Endodermal cell (in vitro differentiated cells): ENCODE measurements around the gene AHNAK. TPM values are rescaled to one million over a fixed set of nuclear protein-coding genes. Genes with fewer than 3 reads are reported as not detected.

Experiments
- DNase-seq: peaks from one replicate; pipeline ENCODE4 v3.0.0-alpha.2; 2017
- H3K27ac ChIP-seq: 2 replicates; pipeline ENCODE4 v1.5.1; 2013; ENCODE audit warnings: mild to moderate bottlenecking, low read depth, low read length, moderate library complexity
- H3K27me3 ChIP-seq: 2 replicates; pipeline ENCODE4 v1.6.1; 2013; ENCODE audit warnings: mild to moderate bottlenecking, low read length, moderate library complexity; ENCODE audit not compliant: insufficient read depth, control insufficient read depth, poor library complexity, severe bottlenecking
- H3K36me3 ChIP-seq: 2 replicates; pipeline ENCODE4 v1.7.0; 2013; ENCODE audit warnings: mild to moderate bottlenecking, low read length, moderate library complexity; ENCODE audit not compliant: control insufficient read depth, insufficient read depth
- H3K4me1 ChIP-seq: one replicate; pipeline ENCODE4 v1.7.0; 2013; ENCODE audit warnings: low read length; ENCODE audit not compliant: control insufficient read depth, insufficient read depth
- H3K4me3 ChIP-seq: 2 replicates; pipeline ENCODE4 v1.5.1; 2013; ENCODE audit warnings: mild to moderate bottlenecking, low read length, moderate library complexity
- H3K9ac ChIP-seq: 2 replicates; pipeline ENCODE4 v1.6.1; 2013; ENCODE audit warnings: mild to moderate bottlenecking, low read length, moderate library complexity; ENCODE audit not compliant: poor library complexity, severe bottlenecking; ENCODE audit errors: extremely low read depth
- H3K9me3 ChIP-seq: 2 replicates; pipeline ENCODE4 v1.6.1; 2013; ENCODE audit warnings: mild to moderate bottlenecking, low read length, moderate library complexity; ENCODE audit not compliant: control insufficient read depth
- H3K27ac Mint-ChIP-seq: 2 replicates; pipeline ENCODE4 v1.8.0; 2020; ENCODE audit warnings: mixed read lengths
- H3K27me3 Mint-ChIP-seq: 2 replicates; pipeline ENCODE4 v1.8.0; 2021; ENCODE audit warnings: mild to moderate bottlenecking, mixed read lengths; ENCODE audit not compliant: insufficient read depth
- H3K36me3 Mint-ChIP-seq: 2 replicates; pipeline ENCODE4 v1.8.0; 2020; ENCODE audit warnings: low read depth, mixed read lengths
- H3K4me1 Mint-ChIP-seq: 2 replicates; pipeline ENCODE4 v1.8.0; 2020; ENCODE audit warnings: mixed read lengths
- H3K4me3 Mint-ChIP-seq: 2 replicates; pipeline ENCODE4 v1.8.0; 2020; ENCODE audit warnings: mild to moderate bottlenecking, moderate library complexity, mixed read lengths
- H3K9me3 Mint-ChIP-seq: 2 replicates; pipeline ENCODE4 v1.8.0; 2020; ENCODE audit warnings: mild to moderate bottlenecking, mixed read lengths
- WGBS, 2 experiments: methylation state at CpG; one replicate each; pipeline versions ENCODE4 v1.1.5 to v1.1.7; 2013; ENCODE audit warnings: missing lambda C conversion rate in 2 of 2, mixed read lengths in 1 of 2; ENCODE audit not compliant: insufficient coverage in 1 of 2, insufficient read length in 1 of 2; 5-methylcytosine and 5-hydroxymethylcytosine counted together
- total RNA-seq, 2 donors: library from RNA; stranded (reverse); fragmentation: NEBNext Ultra II Directional in 1 of 2; extraction: Animal tissue kit (Norgen Biotek cat#: 25700) in 1 of 2; gene quantifications; 2 replicates in 1 of 2; 3 replicates in 1 of 2; pipeline ENCODE4 v1.2.1, GENCODE V29; 2021
- TF ChIP-seq, protein P1 (sequence below): fragments of 200-600 bp; sonication (generic); conservative IDR thresholded peaks from 2 replicates; pipeline ENCODE4 v1.5.0; 2021; ENCODE audit warnings: antibody characterized with exemption, mild to moderate bottlenecking

Gene AHNAK
- total RNA-seq, 2 donors from 2014 or later = 109 to 165 TPM

DNA sequence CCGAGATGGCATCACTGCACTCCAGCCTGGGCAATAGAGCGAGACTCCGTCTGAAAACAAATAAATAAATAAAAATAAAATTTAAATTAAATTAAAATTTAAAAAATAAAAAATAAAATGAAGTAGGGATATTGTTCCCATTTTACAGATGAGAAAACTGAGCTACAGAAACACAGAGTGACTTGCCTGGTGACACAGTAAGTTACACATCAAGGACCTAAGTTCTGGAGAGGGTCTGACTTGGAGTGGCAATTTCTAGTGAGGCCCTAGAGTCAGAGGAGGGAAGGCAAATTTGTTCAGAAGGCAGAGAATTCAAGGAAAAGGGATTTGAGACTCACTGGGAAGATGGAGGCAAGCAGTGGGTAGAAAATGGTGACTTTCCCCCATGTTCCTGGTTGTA, 125.7 kb downstream of the AHNAK start:
- H3K9ac ChIP-seq = no peak overlapping the region
- H3K27ac Mint-ChIP-seq = no peak overlapping the region
- peaks cover 9% of the 10 kb centered on the region for H3K4me1 ChIP-seq
- TF ChIP-seq, protein P1, sequence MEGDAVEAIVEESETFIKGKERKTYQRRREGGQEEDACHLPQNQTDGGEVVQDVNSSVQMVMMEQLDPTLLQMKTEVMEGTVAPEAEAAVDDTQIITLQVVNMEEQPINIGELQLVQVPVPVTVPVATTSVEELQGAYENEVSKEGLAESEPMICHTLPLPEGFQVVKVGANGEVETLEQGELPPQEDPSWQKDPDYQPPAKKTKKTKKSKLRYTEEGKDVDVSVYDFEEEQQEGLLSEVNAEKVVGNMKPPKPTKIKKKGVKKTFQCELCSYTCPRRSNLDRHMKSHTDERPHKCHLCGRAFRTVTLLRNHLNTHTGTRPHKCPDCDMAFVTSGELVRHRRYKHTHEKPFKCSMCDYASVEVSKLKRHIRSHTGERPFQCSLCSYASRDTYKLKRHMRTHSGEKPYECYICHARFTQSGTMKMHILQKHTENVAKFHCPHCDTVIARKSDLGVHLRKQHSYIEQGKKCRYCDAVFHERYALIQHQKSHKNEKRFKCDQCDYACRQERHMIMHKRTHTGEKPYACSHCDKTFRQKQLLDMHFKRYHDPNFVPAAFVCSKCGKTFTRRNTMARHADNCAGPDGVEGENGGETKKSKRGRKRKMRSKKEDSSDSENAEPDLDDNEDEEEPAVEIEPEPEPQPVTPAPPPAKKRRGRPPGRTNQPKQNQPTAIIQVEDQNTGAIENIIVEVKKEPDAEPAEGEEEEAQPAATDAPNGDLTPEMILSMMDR = no peak
- no peak overlapping the region for H3K4me3 Mint-ChIP-seq
- no peak overlapping the region for H3K4me3 ChIP-seq
- no peaks in the 10 kb centered on the region for H3K36me3 ChIP-seq
- no peaks in the 10 kb centered on the region for H3K36me3 Mint-ChIP-seq
- peaks cover 28% of the 10 kb centered on the region for H3K27me3 Mint-ChIP-seq
- whole genome bisulfite sequencing, 2 experiments = 77% methylated on average over 1 of the region's 3 CpGs; no CpG with 5 or more reads in 1 of the 2 experiments
- no peak overlapping the region for H3K27ac ChIP-seq
- no peaks in the 10 kb centered on the region for H3K9me3 Mint-ChIP-seq
- H3K4me1 Mint-ChIP-seq = peaks cover 27% of the 10 kb centered on the region
- H3K9me3 ChIP-seq = no peaks in the 10 kb centered on the region
- H3K27me3 ChIP-seq = no peaks in the 10 kb centered on the region
- no peak for DNase-seq

DNA sequence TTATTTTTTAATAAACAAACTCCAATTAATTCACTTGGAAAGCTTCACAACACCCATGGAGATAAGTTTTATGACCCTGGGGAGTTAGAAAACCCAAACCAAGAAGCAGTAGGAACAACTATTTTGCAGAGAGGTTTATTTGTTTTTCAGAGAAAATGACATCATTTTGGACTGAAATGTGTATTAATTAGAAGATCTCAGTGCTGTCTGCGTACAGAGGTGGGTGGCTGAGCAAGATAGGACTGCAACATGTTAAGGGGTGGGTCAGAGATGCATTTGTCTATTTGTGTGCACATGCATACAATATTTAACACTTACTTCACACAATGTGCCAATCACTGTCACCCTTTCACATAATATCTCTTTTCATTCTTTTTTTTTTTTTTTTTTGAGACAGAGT, 126.7 kb downstream of the AHNAK start:
- no peak overlapping the region for H3K9ac ChIP-seq
- H3K27ac ChIP-seq = no peak overlapping the region
- Mint-ChIP-seq H3K27ac (no peak overlapping the region), H3K36me3 (no peaks in the 10 kb centered on the region), H3K4me1 (peaks cover 27% of the 10 kb centered on the region), H3K9me3 (peaks cover 2% of the 10 kb centered on the region), H3K4me3 (no peak overlapping the region), H3K27me3 (peaks cover 28% of the 10 kb centered on the region)
- H3K4me3 ChIP-seq = no peak overlapping the region
- no peak for DNase-seq
- WGBS, 2 experiments = 79 to 100% methylated on average over 1 of the region's 1 CpG
- no peaks in the 10 kb centered on the region for H3K9me3 ChIP-seq
- H3K4me1 ChIP-seq = peaks cover 9% of the 10 kb centered on the region
- H3K27me3 ChIP-seq = no peaks in the 10 kb centered on the region
- no peaks in the 10 kb centered on the region for H3K36me3 ChIP-seq
- TF ChIP-seq, protein P1 = no peak

DNA sequence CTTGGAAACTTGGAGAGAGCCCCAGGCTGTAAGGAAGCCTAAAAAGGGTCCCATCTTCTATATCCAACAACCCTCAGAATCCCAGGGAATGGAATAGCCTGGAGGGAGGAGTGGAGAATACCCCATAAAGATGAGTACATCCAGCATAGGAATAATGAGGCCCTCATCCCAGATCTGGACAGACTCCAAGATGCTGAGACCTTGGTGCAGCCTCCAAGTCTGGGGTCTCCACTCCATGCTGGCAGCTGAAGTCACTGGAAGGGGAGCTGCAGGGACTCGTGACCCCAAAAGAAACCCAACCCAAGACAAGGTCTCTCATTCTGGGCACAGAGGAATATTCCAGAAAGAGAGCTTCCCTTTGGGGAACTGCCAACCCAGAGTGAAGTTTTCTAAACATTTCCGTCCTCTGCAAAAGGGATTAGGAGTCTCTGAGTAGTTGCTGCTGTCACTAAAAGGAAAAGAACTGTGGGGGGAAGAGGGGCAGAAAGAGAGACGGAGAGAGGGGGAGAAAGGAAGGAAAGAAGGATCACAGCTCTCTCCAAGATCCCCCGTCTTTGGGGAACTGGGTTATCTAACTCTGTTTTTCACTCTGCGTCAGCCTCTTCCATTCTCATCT, 127.2 kb downstream of the AHNAK start:
- Mint-ChIP-seq H3K36me3 (no peaks in the 10 kb centered on the region), H3K27ac (no peak overlapping the region), H3K4me1 (peaks cover 27% of the 10 kb centered on the region), H3K4me3 (no peak overlapping the region), H3K27me3 (peaks cover 26% of the 10 kb centered on the region), H3K9me3 (peaks cover 2% of the 10 kb centered on the region)
- no peak overlapping the region for H3K4me3 ChIP-seq
- H3K36me3 ChIP-seq = no peaks in the 10 kb centered on the region
- no peak overlapping the region for H3K9ac ChIP-seq
- no peak overlapping the region for H3K27ac ChIP-seq
- peaks cover 9% of the 10 kb centered on the region for H3K4me1 ChIP-seq
- WGBS, 2 experiments = 91 to 94% methylated on average over 2 to 5 of the region's 5 CpGs
- TF ChIP-seq, protein P1 = no peak
- no peak for DNase-seq
- H3K9me3 ChIP-seq = no peaks in the 10 kb centered on the region
- H3K27me3 ChIP-seq = no peaks in the 10 kb centered on the region
